H1 (cell line): ENCODE results near the gene COL6A6. TPM values are rescaled to one million over a fixed set of nuclear protein-coding genes. Genes with fewer than 3 reads are reported as not detected.

Source experiments
- CTCF ChIA-PET: fragments of 300-600 bp; sonication (Branson Sonifier 250); formaldehyde crosslinking; loops from one replicate; lab custom pipeline; 2021; ENCODE audit not compliant: partially characterized antibody; lab: Charles Lee
- POLR2A ChIA-PET: fragments of 300-600 bp; sonication (Branson Sonifier 250); formaldehyde crosslinking; loops from one replicate; lab custom pipeline; 2021; ENCODE audit warnings: inconsistent platforms; ENCODE audit not compliant: partially characterized antibody; lab: Charles Lee
- DNase-seq, 2 experiments: peaks; one replicate each; pipeline versions ENCODE4 v3.0.0 to v3.0.0-alpha.2; 2010 to 2022; ENCODE audit warnings: low spot score in 2 of 2, low read depth in 1 of 2, mixed read lengths in 1 of 2
- FAIRE-seq: peaks from 2 replicates; lab custom pipeline; 2011; peaks lifted over from hg19 to GRCh38; lab: Jason Lieb, UNC
- H2AFZ ChIP-seq: 2 replicates; pipeline ENCODE4 v1.8.1; 2012; ENCODE audit warnings: low read length, inconsistent platforms
- H2AK5ac ChIP-seq: 2 replicates; pipeline ENCODE4 v1.6.1; 2013; ENCODE audit warnings: low read depth, low read length
- H2BK120ac ChIP-seq: replicated peaks from 2 replicates; pipeline ENCODE3; 2013; ENCODE audit warnings: low read depth, low read length, inconsistent platforms
- H2BK12ac ChIP-seq: 2 replicates; pipeline ENCODE4 v1.6.1; 2013; ENCODE audit warnings: low read depth, low read length
- H2BK15ac ChIP-seq: 2 replicates; pipeline ENCODE4 v1.6.1; 2013; ENCODE audit warnings: low read length
- H2BK20ac ChIP-seq: 2 replicates; pipeline ENCODE4 v1.6.1; 2013; ENCODE audit warnings: low read length
- H2BK5ac ChIP-seq: 2 replicates; pipeline ENCODE4 v1.6.1; 2013; ENCODE audit warnings: low read depth, low read length
- H3K14ac ChIP-seq: 2 replicates; pipeline ENCODE4 v1.6.1; 2013; ENCODE audit warnings: inconsistent platforms; ENCODE audit not compliant: insufficient read length
- H3K18ac ChIP-seq: 2 replicates; pipeline ENCODE4 v1.6.1; 2013; ENCODE audit warnings: low read length; ENCODE audit errors: extremely low read depth
- H3K23ac ChIP-seq: 2 replicates; pipeline ENCODE4 v1.6.1; 2013; ENCODE audit warnings: inconsistent platforms; ENCODE audit not compliant: insufficient read length
- H3K23me2 ChIP-seq: 2 replicates; pipeline ENCODE4 v1.6.1; 2013; ENCODE audit warnings: low read depth, low read length
- H3K27ac ChIP-seq: 2 replicates; pipeline ENCODE4 v1.6.1; 2011; ENCODE audit warnings: low read depth, low read length, inconsistent platforms
- H3K27me3 ChIP-seq, 4 experiments: replicated peaks in 1 of 4; 1 replicate in 1 of 4; 2 replicates in 3 of 4; pipeline versions ENCODE4 v1.6.1 to v1.8.1; 2011 to 2013; ENCODE audit warnings: low read length in 3 of 4, mild to moderate bottlenecking in 3 of 4, inconsistent platforms in 2 of 4, mixed read lengths in 2 of 4, moderate library complexity in 1 of 4; ENCODE audit not compliant: control insufficient read depth in 3 of 4, insufficient read depth in 3 of 4; ENCODE audit errors: extremely low read depth in 1 of 4
- H3K36me3 ChIP-seq, 4 experiments: 2 replicates each; pipeline versions ENCODE4 v1.6.1 to v1.8.1; 2011 to 2013; ENCODE audit warnings: mild to moderate bottlenecking in 4 of 4, low read length in 3 of 4, moderate library complexity in 2 of 4, control low read depth in 1 of 4, inconsistent platforms in 1 of 4; ENCODE audit not compliant: insufficient read depth in 4 of 4, control insufficient read depth in 2 of 4
- H3K4ac ChIP-seq: replicated peaks from 2 replicates; pipeline ENCODE3; 2013; ENCODE audit warnings: low read length, low read depth, mixed read lengths, inconsistent platforms; ENCODE audit not compliant: insufficient read length
- H3K4me1 ChIP-seq, 4 experiments: replicated peaks in 1 of 4; 1 replicate in 1 of 4; 2 replicates in 3 of 4; pipeline versions ENCODE4 v1.6.1 to v1.8.1; 2011 to 2013; ENCODE audit warnings: low read length in 3 of 4, inconsistent platforms in 2 of 4, mixed read lengths in 1 of 4; ENCODE audit not compliant: insufficient read depth in 4 of 4, control insufficient read depth in 3 of 4
- H3K4me2 ChIP-seq, 2 experiments: 2 replicates each; pipeline versions ENCODE4 v1.6.1 to v1.8.1; 2011 to 2013; ENCODE audit warnings: low read depth in 2 of 2, low read length in 2 of 2, control low read depth in 1 of 2, inconsistent platforms in 1 of 2, mild to moderate bottlenecking in 1 of 2; ENCODE audit not compliant: insufficient read depth in 1 of 2
- H3K4me3 ChIP-seq, 4 experiments: fragments of 200-600, 300-600 bp in 1 of 4; sonication (generic), shearing (Covaris generic), sonication (Bioruptor Twin) in 1 of 4; 2 replicates each; pipeline versions ENCODE4 v1.5.1 to v1.8.1; 2011 to 2016; ENCODE audit warnings: low read length in 4 of 4, low read depth in 3 of 4, control low read depth in 2 of 4, inconsistent platforms in 2 of 4, mild to moderate bottlenecking in 2 of 4, mixed read lengths in 1 of 4, moderate library complexity in 1 of 4; ENCODE audit not compliant: insufficient read depth in 2 of 4; ENCODE audit errors: extremely low read depth in 1 of 4
- H3K56ac ChIP-seq: replicated peaks from 2 replicates; pipeline ENCODE3; 2013; ENCODE audit warnings: low read depth, mild to moderate bottlenecking, mixed read lengths, low read length, inconsistent platforms; ENCODE audit not compliant: insufficient read length
- H3K79me1 ChIP-seq: 2 replicates; pipeline ENCODE4 v1.6.1; 2013; ENCODE audit warnings: low read depth, low read length, control low read depth
- H3K79me2 ChIP-seq, 2 experiments: 2 replicates each; pipeline versions ENCODE4 v1.6.1 to v1.8.1; 2012 to 2013; ENCODE audit warnings: low read length in 2 of 2, mild to moderate bottlenecking in 2 of 2, inconsistent platforms in 1 of 2; ENCODE audit not compliant: insufficient read depth in 2 of 2, control insufficient read depth in 1 of 2
- H3K9ac ChIP-seq, 4 experiments: replicated peaks in 1 of 4; 1 replicate in 1 of 4; 2 replicates in 3 of 4; pipeline versions ENCODE4 v1.6.1 to v1.8.1; 2011 to 2013; ENCODE audit warnings: low read depth in 3 of 4, low read length in 3 of 4, control low read depth in 2 of 4, mild to moderate bottlenecking in 2 of 4, moderate library complexity in 2 of 4, inconsistent platforms in 1 of 4; ENCODE audit errors: extremely low read depth in 1 of 4
- H3K9me3 ChIP-seq, 2 experiments: 2 replicates each; pipeline versions ENCODE4 v1.6.1 to v1.8.1; 2012 to 2013; ENCODE audit warnings: mild to moderate bottlenecking in 2 of 2, moderate library complexity in 2 of 2, control low read depth in 1 of 2, inconsistent platforms in 1 of 2, low read depth in 1 of 2, low read length in 1 of 2, mixed read lengths in 1 of 2; ENCODE audit not compliant: insufficient read depth in 2 of 2
- H4K20me1 ChIP-seq, 2 experiments: replicated peaks in 1 of 2; 2 replicates each; pipeline versions ENCODE3 to v1.8.1; 2011 to 2013; ENCODE audit warnings: inconsistent platforms in 2 of 2, low read length in 2 of 2, mild to moderate bottlenecking in 1 of 2; ENCODE audit not compliant: insufficient read depth in 2 of 2, control insufficient read depth in 1 of 2
- H4K5ac ChIP-seq: 2 replicates; pipeline ENCODE4 v1.6.1; 2013; ENCODE audit warnings: low read length, low read depth, mixed read lengths, inconsistent platforms; ENCODE audit not compliant: insufficient read length
- H4K8ac ChIP-seq: 2 replicates; pipeline ENCODE4 v1.8.0; 2013; ENCODE audit warnings: mild to moderate bottlenecking, moderate library complexity, low read length, inconsistent platforms; ENCODE audit not compliant: insufficient read depth; ENCODE audit errors: extremely low read depth
- H4K91ac ChIP-seq: replicated peaks from 2 replicates; pipeline ENCODE3; 2013; ENCODE audit warnings: low read length, mixed read lengths, inconsistent platforms; ENCODE audit not compliant: insufficient read length
- CBX5 ChIP-seq: fragments of 300-800, 300-1000 bp; sonication (generic); IDR thresholded peaks from 2 replicates; pipeline ENCODE4 v1.7.1; 2016; ENCODE audit warnings: antibody characterized with exemption, low read length, low read depth
- MAFK ChIP-seq: IDR thresholded peaks from 2 replicates; pipeline ENCODE4 v1.6.1; 2012; ENCODE audit warnings: low read depth, mild to moderate bottlenecking, improper control_type of control experiment, low read length
- POLR2A ChIP-seq, 2 experiments: IDR thresholded peaks; 1 replicate in 1 of 2; 2 replicates in 1 of 2; pipeline ENCODE4 v1.6.1; 2011; ENCODE audit warnings: low read depth in 2 of 2, low read length in 2 of 2, mild to moderate bottlenecking in 2 of 2; ENCODE audit errors: control extremely low read depth in 1 of 2
- RAD21 ChIP-seq, 2 experiments: IDR thresholded peaks in 1 of 2; conservative IDR thresholded peaks in 1 of 2; 2 replicates each; pipeline ENCODE4 v1.6.1; 2011; ENCODE audit warnings: low read depth in 2 of 2, low read length in 2 of 2, improper control_type of control experiment in 1 of 2, inconsistent platforms in 1 of 2, mild to moderate bottlenecking in 1 of 2, moderate library complexity in 1 of 2
- TEAD4 ChIP-seq: IDR thresholded peaks from 2 replicates; pipeline ENCODE4 v1.6.1; 2012; ENCODE audit warnings: low read depth, low read length, inconsistent platforms, mixed read lengths
- WGBS, 2 experiments: shearing (Covaris generic) in 1 of 2; methylation state at CpG; one replicate each; pipeline versions ENCODE4 v1.1.6 to v1.1.7; 2013 to 2015; ENCODE audit warnings: low lambda C conversion rate in 2 of 2, mixed read lengths in 2 of 2, inconsistent platforms in 1 of 2, low coverage in 1 of 2, missing lambda C conversion rate in 1 of 2; ENCODE audit not compliant: insufficient replicate concordance in 2 of 2, insufficient coverage in 1 of 2, insufficient read length in 1 of 2; ENCODE audit errors: extremely low coverage in 1 of 2, missing lambda C conversion rate in 1 of 2; 5-methylcytosine and 5-hydroxymethylcytosine counted together
- polyA plus RNA-seq, 7 experiments: library from polyadenylated mRNA; depleted of rRNA in 3 of 7; stranded (reverse) in 5 of 7; unstranded in 2 of 7; fragments of >200 nt in 5 of 7; fragments of 200-250 nt in 2 of 7; gene quantifications; 1 replicate in 5 of 7; 2 replicates in 1 of 7; 4 replicates in 1 of 7; pipeline versions ENCODE4 v1.2.1 to v1.2.3, GENCODE V29; 2011 to 2013; ENCODE audit warnings: missing spikeins in 2 of 7, mixed read lengths in 2 of 7
- total RNA-seq: library from RNA; stranded (reverse); fragmentation: NEBNext Ultra II Directional; extraction: Animal tissue kit (Norgen Biotek cat#: 25700); gene quantifications from 2 replicates; pipeline ENCODE4 v1.2.1, GENCODE V29; 2021
- TF ChIP-seq, protein P1 (sequence below): IDR thresholded peaks from 2 replicates; pipeline ENCODE4 v1.6.1; 2012; ENCODE audit warnings: inconsistent platforms

Gene COL6A6
- total and polyA plus RNA-seq, 2 of the 8 experiments (the other 6 are each of a cell fraction or from before 2014, with no cell fraction given) = 0.02 to 0.09 TPM

DNA sequence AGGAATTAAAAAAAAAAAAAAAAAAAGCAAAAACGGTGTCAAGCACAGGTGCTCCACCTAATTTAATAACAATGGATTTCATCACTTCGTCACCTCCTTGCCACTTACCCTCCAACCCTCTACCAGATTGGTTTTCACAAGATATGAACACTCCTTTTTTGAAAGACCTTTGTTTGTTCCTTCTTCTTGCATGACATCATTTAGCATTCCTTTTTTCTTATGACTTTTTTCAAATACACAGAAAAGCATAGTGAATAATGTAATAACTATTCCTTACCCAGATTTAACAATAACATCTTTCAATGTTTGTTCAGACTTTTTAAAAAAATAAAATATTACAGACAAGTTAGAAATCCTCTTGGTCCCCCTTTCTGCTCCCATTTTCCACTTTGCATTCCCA, 16.3 kb downstream of the COL6A6 start:
- Histone ChIP-seq H2BK20ac (no peak overlapping the region), H3K23ac (no peak overlapping the region), H3K27ac (no peak overlapping the region), H4K91ac (no peak overlapping the region), H3K79me1 (no peaks in the 10 kb centered on the region), H4K8ac (no peak overlapping the region), H3K4me1 (no peaks in the 10 kb centered on the region; a peak in 1 of 7 replicates), H3K36me3 (no peaks in the 10 kb centered on the region), H2BK15ac (no peak overlapping the region), H3K18ac (no peak overlapping the region), H4K5ac (no peak overlapping the region), H3K4ac (no peak overlapping the region), H3K27me3 (no peaks in the 10 kb centered on the region), H2BK12ac (no peak overlapping the region), H3K4me3 (no peak overlapping the region), H3K4me2 (no peak overlapping the region), H4K20me1 (no peaks in the 10 kb centered on the region), H3K79me2 (no peaks in the 10 kb centered on the region), H3K9me3 (no peaks in the 10 kb centered on the region), H3K23me2 (peaks cover 2% of the 10 kb centered on the region; the same call in 1 of the 2 replicates), H2AFZ (no peak overlapping the region), H3K56ac (no peak overlapping the region), H3K9ac (no peak overlapping the region), H3K14ac (no peak overlapping the region), H2BK120ac (no peak overlapping the region), H2AK5ac (no peak overlapping the region), H2BK5ac (no peak overlapping the region)
- ChIA-PET CTCF (no interaction called here), POLR2A (no interaction called here)
- DNase-seq = no peak
- 88% methylated on average over 2 of the region's 2 CpGs; no CpG with 5 or more reads in 1 of the 2 experiments for WGBS, 2 experiments
- FAIRE-seq = no peak
- TF ChIP-seq POLR2A (IDR thresholded peaks at IDR 0.05; ENCODE audit: control extremely low read depth in 1 of 2, low read depth in 2 of 2, low read length in 2 of 2) (no peak), MAFK (no peak), RAD21 (IDR thresholded peaks at IDR 0.05 in 1 of 2, conservative IDR thresholded peaks at IDR 0.05 in 1 of 2; ENCODE audit: low read depth in 2 of 2, low read length in 2 of 2) (no peak), TEAD4 (no peak), CBX5 (no peak)
- TF ChIP-seq, protein P1, sequence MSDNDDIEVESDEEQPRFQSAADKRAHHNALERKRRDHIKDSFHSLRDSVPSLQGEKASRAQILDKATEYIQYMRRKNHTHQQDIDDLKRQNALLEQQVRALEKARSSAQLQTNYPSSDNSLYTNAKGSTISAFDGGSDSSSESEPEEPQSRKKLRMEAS = no peak
